HCT116 (cell line): Measurements from ENCODE around the gene SSR1. TPM values are rescaled to one million over a fixed set of nuclear protein-coding genes. Genes with fewer than 3 reads are reported as not detected.

Experiments
- ATAC-seq: fragments of 200-7000 bp; cut with Tn5 transposase; 2 replicates; pipeline ENCODE4 v1.9.1; 2020; ENCODE audit warnings: mild to moderate bottlenecking, moderate library complexity
- BruUV-seq: library from RNA; stranded (reverse); fragments of 400-500 nt; replicated peaks from 2 replicates; lab custom pipeline; 2021; lab: Mats Ljungman, UMichigan
- CTCF ChIA-PET: fragments of 300-600 bp; sonication (Branson Sonifier 250); formaldehyde crosslinking; loops from one replicate; lab custom pipeline; 2021; ENCODE audit warnings: antibody characterized with exemption; lab: Charles Lee
- POLR2A ChIA-PET: fragments of 300-600, 350-600 bp; sonication (Branson Sonifier 250); formaldehyde crosslinking; loops from one replicate; lab custom pipeline; 2021; ENCODE audit warnings: antibody characterized with exemption; lab: Charles Lee
- RAD21 ChIA-PET, 2 experiments: fragments of 300-600 bp; sonication (Branson Sonifier 250); formaldehyde crosslinking; loops; one replicate each; lab custom pipeline; 2023; ENCODE audit warnings: low total read pairs in 2 of 2; ENCODE audit not compliant: uncharacterized antibody in 2 of 2, unreplicated experiment in 2 of 2, low non-redundant PET in 1 of 2; lab: Charles Lee
- DNase-seq: peaks from one replicate; pipeline ENCODE4 v3.0.0-alpha.2; 2010; ENCODE audit warnings: low read depth, low spot score
- H2AFZ ChIP-seq: fragments of 200-600 bp; shearing (Covaris generic), sonication (generic); 2 replicates; pipeline ENCODE4 v1.6.1; 2017; ENCODE audit warnings: low read depth, mixed run types, mixed read lengths, antibody characterized with exemption, low read length; ENCODE audit not compliant: poor library complexity, severe bottlenecking
- H3K27ac ChIP-seq: 2 replicates; pipeline ENCODE4 v1.5.1; 2012; ENCODE audit warnings: low read depth, low read length
- H3K27me3 ChIP-seq: fragments of 200-600 bp; sonication (generic); 2 replicates; pipeline ENCODE4 v1.6.1; 2016; ENCODE audit warnings: mixed run types, low read length, mixed read lengths; ENCODE audit not compliant: insufficient read depth
- H3K36me3 ChIP-seq, 2 experiments: fragments of 200-500 bp in 1 of 2; fragments of 200-600 bp in 1 of 2; sonication (Bioruptor generic) in 1 of 2; sonication (generic) in 1 of 2; 2 replicates each; pipeline versions ENCODE4 v1.5.1 to v1.6.1; 2014 to 2016; ENCODE audit warnings: low read length in 2 of 2, inconsistent platforms in 1 of 2, mixed read lengths in 1 of 2, mixed run types in 1 of 2; ENCODE audit not compliant: insufficient read depth in 2 of 2, control insufficient read depth in 1 of 2
- H3K4me1 ChIP-seq, 2 experiments: fragments of 200-600 bp in 1 of 2; sonication (generic) in 1 of 2; 2 replicates each; pipeline versions ENCODE4 v1.5.1 to v1.6.1; 2012 to 2017; ENCODE audit warnings: low read length in 2 of 2, inconsistent platforms in 1 of 2, mild to moderate bottlenecking in 1 of 2, mixed read lengths in 1 of 2, mixed run types in 1 of 2, moderate library complexity in 1 of 2; ENCODE audit not compliant: insufficient read depth in 2 of 2, control insufficient read depth in 1 of 2
- H3K4me2 ChIP-seq: fragments of 200-600 bp; sonication (generic); 2 replicates; pipeline ENCODE4 v1.6.1; 2017; ENCODE audit warnings: mixed run types, low read length, mixed read lengths
- H3K4me3 ChIP-seq, 2 experiments: fragments of 200-600 bp in 1 of 2; sonication (generic) in 1 of 2; replicated peaks in 1 of 2; 2 replicates each; pipeline ENCODE4 v1.5.1; 2011 to 2016; ENCODE audit warnings: low read length in 2 of 2, control low read depth in 1 of 2, low read depth in 1 of 2, mild to moderate bottlenecking in 1 of 2, mixed read lengths in 1 of 2, mixed run types in 1 of 2
- H3K79me2 ChIP-seq: fragments of 200-600 bp; sonication (generic); 2 replicates; pipeline ENCODE4 v1.6.1; 2017; ENCODE audit warnings: mild to moderate bottlenecking, mixed run types, low read length, moderate library complexity, mixed read lengths; ENCODE audit not compliant: insufficient read depth
- H3K9ac ChIP-seq: fragments of 200-600 bp; sonication (generic); 2 replicates; pipeline ENCODE4 v1.6.1; 2016; ENCODE audit warnings: low read length, mixed read lengths
- H3K9me2 ChIP-seq: fragments of 200-600 bp; sonication (generic), shearing (Covaris generic); 2 replicates; pipeline ENCODE4 v1.6.1; 2017; ENCODE audit warnings: mixed run types, mild to moderate bottlenecking, moderate library complexity; ENCODE audit not compliant: insufficient read depth
- H3K9me3 ChIP-seq, 2 experiments: fragments of 200-500 bp in 1 of 2; fragments of 200-600 bp in 1 of 2; sonication (Bioruptor generic) in 1 of 2; sonication (generic) in 1 of 2; 2 replicates each; pipeline ENCODE4 v1.6.1; 2014 to 2017; ENCODE audit warnings: low read length in 2 of 2, mixed read lengths in 2 of 2, inconsistent platforms in 1 of 2, low read depth in 1 of 2, mild to moderate bottlenecking in 1 of 2, mixed run types in 1 of 2, moderate library complexity in 1 of 2; ENCODE audit not compliant: control insufficient read depth in 1 of 2, insufficient read depth in 1 of 2
- H4K20me1 ChIP-seq: fragments of 200-600 bp; sonication (generic), shearing (Covaris generic); 2 replicates; pipeline ENCODE4 v1.6.1; 2017; ENCODE audit warnings: mixed run types, mild to moderate bottlenecking, moderate library complexity; ENCODE audit not compliant: insufficient read depth
- CBX3 ChIP-seq: IDR thresholded peaks from 2 replicates; pipeline ENCODE4 v1.6.1; 2012; ENCODE audit warnings: low read depth
- EGR1 ChIP-seq: IDR thresholded peaks from 2 replicates; pipeline ENCODE4 v1.6.1; 2012; ENCODE audit warnings: low read depth
- EZH2 ChIP-seq: fragments of 200-600 bp; sonication (generic); IDR thresholded peaks from 2 replicates; pipeline ENCODE4 v1.6.1; 2017; ENCODE audit warnings: antibody characterized with exemption, mixed run types
- POLR2A ChIP-seq: IDR thresholded peaks from 2 replicates; pipeline ENCODE4 v1.7.0; 2011; ENCODE audit warnings: borderline replicate concordance; ENCODE audit not compliant: insufficient read depth, insufficient read length; ENCODE audit errors: extremely low read depth
- SP1 ChIP-seq: IDR thresholded peaks from 2 replicates; pipeline ENCODE4 v1.6.1; 2012; ENCODE audit warnings: low read depth
- YY1 ChIP-seq: IDR thresholded peaks from 2 replicates; pipeline ENCODE4 v1.6.1; 2011; ENCODE audit warnings: low read length, low read depth, moderate library complexity, mild to moderate bottlenecking; ENCODE audit not compliant: insufficient replicate concordance; ENCODE audit errors: extremely low read depth
- ZFX ChIP-seq: fragments of 450-650 bp; IDR thresholded peaks from 2 replicates; pipeline ENCODE4 v1.6.1; 2017
- ZNF274 ChIP-seq: fragments of 200-500 bp; sonication (Bioruptor generic); IDR thresholded peaks from 2 replicates; pipeline ENCODE4 v1.6.1; 2014; ENCODE audit warnings: mild to moderate bottlenecking, low read depth, low read length, inconsistent platforms
- intact Hi-C: fragments of 100-400 bp; cut with micrococcal nuclease; formaldehyde crosslinking; loops from 2 replicates; pipeline ENCODE4 v1.10.0; 2022
- total RNA-seq: library from RNA; stranded (reverse); gene quantifications from one replicate; pipeline ENCODE4 v1.2.1, GENCODE V29; 2021; ENCODE audit not compliant: unreplicated experiment
- TF ChIP-seq, protein P1 (sequence below), 3 experiments: fragments of 200-600 bp in 1 of 3; sonication (generic) in 1 of 3; IDR thresholded peaks in 2 of 3; conservative IDR thresholded peaks in 1 of 3; 2 replicates each; pipeline ENCODE4 v1.5.1; 2012 to 2017; ENCODE audit warnings: low read depth in 2 of 3, low read length in 2 of 3, antibody characterized with exemption in 1 of 3, borderline replicate concordance in 1 of 3, control low read depth in 1 of 3, mild to moderate bottlenecking in 1 of 3, mixed read lengths in 1 of 3, mixed run types in 1 of 3, moderate library complexity in 1 of 3; ENCODE audit not compliant: insufficient read depth in 1 of 3
- TF ChIP-seq, protein P2 (sequence below): IDR thresholded peaks from 2 replicates; pipeline ENCODE4 v1.6.1; 2011; ENCODE audit warnings: mild to moderate bottlenecking, low read length, moderate library complexity; ENCODE audit not compliant: insufficient replicate concordance; ENCODE audit errors: extremely low read depth
- TF ChIP-seq, protein P3 (sequence below): IDR thresholded peaks from 2 replicates; pipeline ENCODE4 v1.6.1; 2012

The SSR1 gene
- total RNA-seq, 1 experiment from 2014 or later = 127 TPM

DNA sequence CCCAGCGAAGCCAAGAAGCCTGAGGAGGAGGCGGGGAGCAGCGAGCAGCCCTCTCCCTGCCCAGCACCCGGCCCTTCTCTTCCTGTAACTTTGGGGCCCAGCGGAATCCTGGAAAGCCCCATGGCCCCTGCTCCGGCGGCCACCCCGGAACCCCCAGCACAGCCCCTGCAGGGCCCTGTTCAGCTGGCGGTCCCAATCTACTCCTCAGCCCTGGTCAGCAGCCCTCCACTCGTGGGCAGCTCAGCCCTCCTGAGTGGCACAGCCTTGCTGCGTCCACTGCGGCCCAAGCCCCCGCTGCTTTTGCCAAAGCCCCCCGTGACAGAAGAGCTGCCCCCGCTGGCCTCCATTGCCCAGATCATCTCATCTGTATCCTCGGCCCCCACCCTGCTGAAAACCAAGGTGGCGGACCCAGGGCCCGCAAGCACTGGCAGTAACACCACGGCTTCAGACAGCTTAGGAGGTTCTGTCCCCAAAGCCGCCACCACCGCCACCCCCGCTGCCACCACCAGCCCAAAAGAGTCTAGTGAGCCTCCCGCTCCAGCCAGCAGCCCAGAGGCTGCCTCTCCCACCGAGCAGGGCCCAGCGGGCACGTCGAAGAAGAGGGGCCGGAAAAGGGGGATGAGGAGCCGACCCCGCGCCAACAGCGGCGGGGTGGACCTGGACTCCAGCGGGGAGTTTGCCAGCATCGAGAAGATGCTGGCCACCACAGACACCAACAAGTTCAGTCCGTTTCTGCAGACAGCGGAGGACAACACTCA lies 81.9 kb downstream of the SSR1 start:
- H3K4me1 ChIP-seq = peaks cover 12 to 16% of the 10 kb centered on the region in 2 experiments
- H2AFZ ChIP-seq = no peak overlapping the region
- no peaks in the 10 kb centered on the region for H3K9me2 ChIP-seq
- RAD21 ChIA-PET = no interaction called here
- no peaks in the 10 kb centered on the region for H3K79me2 ChIP-seq
- ATAC-seq (no peak), DNase-seq (no peak)
- no peak overlapping the region for H3K4me2 ChIP-seq
- H4K20me1 ChIP-seq = no peaks in the 10 kb centered on the region
- peaks cover 14 to 23% of the 10 kb centered on the region in 2 experiments; a peak in 3 of 4 replicates for H3K36me3 ChIP-seq
- H3K4me3 ChIP-seq = no peak overlapping the region
- POLR2A ChIA-PET = no interaction called here
- no peaks in the 10 kb centered on the region for H3K27me3 ChIP-seq
- CTCF ChIA-PET = no interaction called here
- H3K27ac ChIP-seq = no peak overlapping the region
- H3K9ac ChIP-seq = no peak overlapping the region
- intact Hi-C loops = loop anchor here (10.0 kb wide), 2 partner anchors 126 to 446 kb away; partner anchors contain the start of gene RREB1
- no TSS peak for BruUV-seq
- no peaks in the 10 kb centered on the region for H3K9me3 ChIP-seq
- TF ChIP-seq ZNF274 (no peak), ZFX (no peak), SP1 (no peak), EGR1 (no peak), POLR2A (no peak), EZH2 (no peak), YY1 (no peak), CBX3 (no peak)
- TF ChIP-seq, protein P1, sequence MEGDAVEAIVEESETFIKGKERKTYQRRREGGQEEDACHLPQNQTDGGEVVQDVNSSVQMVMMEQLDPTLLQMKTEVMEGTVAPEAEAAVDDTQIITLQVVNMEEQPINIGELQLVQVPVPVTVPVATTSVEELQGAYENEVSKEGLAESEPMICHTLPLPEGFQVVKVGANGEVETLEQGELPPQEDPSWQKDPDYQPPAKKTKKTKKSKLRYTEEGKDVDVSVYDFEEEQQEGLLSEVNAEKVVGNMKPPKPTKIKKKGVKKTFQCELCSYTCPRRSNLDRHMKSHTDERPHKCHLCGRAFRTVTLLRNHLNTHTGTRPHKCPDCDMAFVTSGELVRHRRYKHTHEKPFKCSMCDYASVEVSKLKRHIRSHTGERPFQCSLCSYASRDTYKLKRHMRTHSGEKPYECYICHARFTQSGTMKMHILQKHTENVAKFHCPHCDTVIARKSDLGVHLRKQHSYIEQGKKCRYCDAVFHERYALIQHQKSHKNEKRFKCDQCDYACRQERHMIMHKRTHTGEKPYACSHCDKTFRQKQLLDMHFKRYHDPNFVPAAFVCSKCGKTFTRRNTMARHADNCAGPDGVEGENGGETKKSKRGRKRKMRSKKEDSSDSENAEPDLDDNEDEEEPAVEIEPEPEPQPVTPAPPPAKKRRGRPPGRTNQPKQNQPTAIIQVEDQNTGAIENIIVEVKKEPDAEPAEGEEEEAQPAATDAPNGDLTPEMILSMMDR (IDR thresholded peaks at IDR 0.05 in 2 of 3, conservative IDR thresholded peaks at IDR 0.05 in 1 of 3; ENCODE audit: borderline replicate concordance in 1 of 3, insufficient read depth in 1 of 3, low read depth in 2 of 3, low read length in 2 of 3) = no peak
- TF ChIP-seq, protein P2, sequence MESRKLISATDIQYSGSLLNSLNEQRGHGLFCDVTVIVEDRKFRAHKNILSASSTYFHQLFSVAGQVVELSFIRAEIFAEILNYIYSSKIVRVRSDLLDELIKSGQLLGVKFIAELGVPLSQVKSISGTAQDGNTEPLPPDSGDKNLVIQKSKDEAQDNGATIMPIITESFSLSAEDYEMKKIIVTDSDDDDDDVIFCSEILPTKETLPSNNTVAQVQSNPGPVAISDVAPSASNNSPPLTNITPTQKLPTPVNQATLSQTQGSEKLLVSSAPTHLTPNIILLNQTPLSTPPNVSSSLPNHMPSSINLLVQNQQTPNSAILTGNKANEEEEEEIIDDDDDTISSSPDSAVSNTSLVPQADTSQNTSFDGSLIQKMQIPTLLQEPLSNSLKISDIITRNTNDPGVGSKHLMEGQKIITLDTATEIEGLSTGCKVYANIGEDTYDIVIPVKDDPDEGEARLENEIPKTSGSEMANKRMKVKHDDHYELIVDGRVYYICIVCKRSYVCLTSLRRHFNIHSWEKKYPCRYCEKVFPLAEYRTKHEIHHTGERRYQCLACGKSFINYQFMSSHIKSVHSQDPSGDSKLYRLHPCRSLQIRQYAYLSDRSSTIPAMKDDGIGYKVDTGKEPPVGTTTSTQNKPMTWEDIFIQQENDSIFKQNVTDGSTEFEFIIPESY = no peak
- TF ChIP-seq, protein P3, sequence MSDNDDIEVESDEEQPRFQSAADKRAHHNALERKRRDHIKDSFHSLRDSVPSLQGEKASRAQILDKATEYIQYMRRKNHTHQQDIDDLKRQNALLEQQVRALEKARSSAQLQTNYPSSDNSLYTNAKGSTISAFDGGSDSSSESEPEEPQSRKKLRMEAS = no peak
- TF ChIP-seq, all 23 proteins: peak for 0
